Stimulated activated CD8-positive, alpha-beta memory T cell treated with anti-CD3 and anti-CD28 coated beads, Interleukin-15, amount 100 ng/mL, for 24 hours (primary cell): ENCODE measurements around the gene KANSL1.
"Not testable (repeated sequence)": the region's sequence is repeated elsewhere in the genome, so short reads cannot be mapped to it uniquely, and the experiment has no call there.

ENCODE experiments used
- DNase-seq: peaks from one replicate; pipeline ENCODE4 v3.0.0-alpha.2; 2020; ENCODE audit warnings: low read depth

The KANSL1 gene

GRCh38 chr17:46036491-46036890 is 156.7 kb downstream of the KANSL1 start:
- DNase-seq: no peak

- DNase-seq: no peak
Measured at GRCh38 chr17:46035112-46035818, 158.0 kb downstream of the KANSL1 start.

GRCh38 chr17:46033392-46033791 is 159.8 kb downstream of the KANSL1 start:
- DNase-seq: no peak

- no peak for DNase-seq
Measured at GRCh38 chr17:46032909-46033308, 160.3 kb downstream of the KANSL1 start.

- no peak for DNase-seq
Measured at GRCh38 chr17:46031920-46032319, 161.3 kb downstream of the KANSL1 start.

- DNase-seq: no peak
Measured at GRCh38 chr17:46031440-46031839, 161.8 kb downstream of the KANSL1 start.

GRCh38 chr17:46030752-46031151 is 162.5 kb downstream of the KANSL1 start:
- no peak for DNase-seq

GRCh38 chr17:46029627-46030026 is 163.6 kb downstream of the KANSL1 start:
- DNase-seq: no peak

GRCh38 chr17:46028981-46029565 is 164.2 kb downstream of the KANSL1 start:
- DNase-seq: no peak

GRCh38 chr17:46028374-46028773 is 164.9 kb downstream of the KANSL1 start:
- DNase-seq: no peak

- DNase-seq: no peak
Measured at GRCh38 chr17:46027976-46028325, 165.3 kb downstream of the KANSL1 start.

GRCh38 chr17:46027048-46027975 is 165.9 kb downstream of the KANSL1 start:
- DNase-seq: no peak

- DNase-seq: no peak
Measured at GRCh38 chr17:46026166-46027047, 166.8 kb downstream of the KANSL1 start.

- no peak for DNase-seq
Measured at GRCh38 chr17:46025510-46026165, 167.6 kb downstream of the KANSL1 start.

GRCh38 chr17:46025060-46025459 is 168.2 kb downstream of the KANSL1 start:
- DNase-seq: no peak

GRCh38 chr17:46024590-46024989 is 168.6 kb downstream of the KANSL1 start:
- DNase-seq: no peak

GRCh38 chr17:46023783-46024388 is 169.3 kb downstream of the KANSL1 start:
- DNase-seq: no peak

- not testable (repeated sequence) for DNase-seq
Measured at GRCh38 chr17:46023366-46023765, 169.9 kb downstream of the KANSL1 start.

GRCh38 chr17:46020998-46021397 is 172.2 kb downstream of the KANSL1 start:
- DNase-seq: no peak

- peak; percentile 24 for DNase-seq
Measured at GRCh38 chr17:46020023-46020761, 173.0 kb downstream of the KANSL1 start.
